HCT116 (cell line): ENCODE measurements around the gene SPSB1.

Experiments used
- EZH2 ChIP-seq: fragments of 200-600 bp; sonication (generic); IDR thresholded peaks from 2 replicates; pipeline ENCODE4 v1.6.1; 2017; ENCODE audit warnings: antibody characterized with exemption, mixed run types
- POLR2A ChIP-seq: IDR thresholded peaks from 2 replicates; pipeline ENCODE4 v1.7.0; 2011; ENCODE audit warnings: borderline replicate concordance; ENCODE audit not compliant: insufficient read depth, insufficient read length; ENCODE audit errors: extremely low read depth
- SRF ChIP-seq: IDR thresholded peaks from 2 replicates; pipeline ENCODE4 v1.6.1; 2012; ENCODE audit warnings: low read depth
- TF ChIP-seq, protein P1 (sequence below), 3 experiments: fragments of 200-600 bp in 1 of 3; sonication (generic) in 1 of 3; IDR thresholded peaks in 2 of 3; conservative IDR thresholded peaks in 1 of 3; 2 replicates each; pipeline ENCODE4 v1.5.1; 2012 to 2017; ENCODE audit warnings: low read depth in 2 of 3, low read length in 2 of 3, antibody characterized with exemption in 1 of 3, borderline replicate concordance in 1 of 3, control low read depth in 1 of 3, mild to moderate bottlenecking in 1 of 3, mixed read lengths in 1 of 3, mixed run types in 1 of 3, moderate library complexity in 1 of 3; ENCODE audit not compliant: insufficient read depth in 1 of 3

DNA sequence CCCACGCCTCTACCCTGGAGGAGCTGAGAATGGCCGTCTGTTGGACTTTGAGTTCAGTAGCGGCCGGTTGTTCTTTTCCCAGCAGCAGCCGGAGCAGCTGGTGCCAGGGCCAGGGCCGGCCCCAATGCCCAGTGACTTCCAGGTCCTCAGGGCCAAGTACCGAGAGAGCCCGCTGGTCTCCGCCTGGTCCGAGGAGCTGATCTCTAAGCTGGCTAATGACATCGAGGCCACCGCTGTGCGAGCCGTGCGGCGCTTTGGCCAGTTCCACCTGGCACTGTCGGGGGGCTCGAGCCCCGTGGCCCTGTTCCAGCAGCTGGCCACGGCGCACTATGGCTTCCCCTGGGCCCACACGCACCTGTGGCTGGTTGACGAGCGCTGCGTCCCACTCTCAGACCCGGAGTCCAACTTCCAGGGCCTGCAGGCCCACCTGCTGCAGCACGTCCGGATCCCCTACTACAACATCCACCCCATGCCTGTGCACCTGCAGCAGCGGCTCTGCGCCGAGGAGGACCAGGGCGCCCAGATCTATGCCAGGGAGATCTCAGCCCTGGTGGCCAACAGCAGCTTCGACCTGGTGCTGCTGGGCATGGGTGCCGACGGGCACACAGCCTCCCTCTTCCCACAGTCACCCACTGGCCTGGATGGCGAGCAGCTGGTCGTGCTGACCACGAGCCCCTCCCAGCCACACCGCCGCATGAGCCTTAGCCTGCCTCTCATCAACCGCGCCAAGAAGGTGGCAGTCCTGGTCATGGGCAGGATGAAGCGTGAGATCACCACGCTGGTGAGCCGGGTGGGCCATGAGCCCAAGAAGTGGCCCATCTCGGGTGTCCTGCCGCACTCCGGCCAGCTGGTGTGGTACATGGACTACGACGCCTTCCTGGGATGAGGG is 28.5 kb upstream of the SPSB1 start:
- TF ChIP-seq SRF (no peak), POLR2A (no peak), EZH2 (no peak)
- TF ChIP-seq, protein P1, sequence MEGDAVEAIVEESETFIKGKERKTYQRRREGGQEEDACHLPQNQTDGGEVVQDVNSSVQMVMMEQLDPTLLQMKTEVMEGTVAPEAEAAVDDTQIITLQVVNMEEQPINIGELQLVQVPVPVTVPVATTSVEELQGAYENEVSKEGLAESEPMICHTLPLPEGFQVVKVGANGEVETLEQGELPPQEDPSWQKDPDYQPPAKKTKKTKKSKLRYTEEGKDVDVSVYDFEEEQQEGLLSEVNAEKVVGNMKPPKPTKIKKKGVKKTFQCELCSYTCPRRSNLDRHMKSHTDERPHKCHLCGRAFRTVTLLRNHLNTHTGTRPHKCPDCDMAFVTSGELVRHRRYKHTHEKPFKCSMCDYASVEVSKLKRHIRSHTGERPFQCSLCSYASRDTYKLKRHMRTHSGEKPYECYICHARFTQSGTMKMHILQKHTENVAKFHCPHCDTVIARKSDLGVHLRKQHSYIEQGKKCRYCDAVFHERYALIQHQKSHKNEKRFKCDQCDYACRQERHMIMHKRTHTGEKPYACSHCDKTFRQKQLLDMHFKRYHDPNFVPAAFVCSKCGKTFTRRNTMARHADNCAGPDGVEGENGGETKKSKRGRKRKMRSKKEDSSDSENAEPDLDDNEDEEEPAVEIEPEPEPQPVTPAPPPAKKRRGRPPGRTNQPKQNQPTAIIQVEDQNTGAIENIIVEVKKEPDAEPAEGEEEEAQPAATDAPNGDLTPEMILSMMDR (IDR thresholded peaks at IDR 0.05 in 2 of 3, conservative IDR thresholded peaks at IDR 0.05 in 1 of 3; ENCODE audit: borderline replicate concordance in 1 of 3, insufficient read depth in 1 of 3, low read depth in 2 of 3, low read length in 2 of 3) = no peak
